Activated CD8-positive, alpha-beta T cell treated with anti-CD3 and anti-CD28 coated beads, Interleukin-2, amount 10 ng/mL, durations not matched to agents 7 days and 5 days (primary cell): ENCODE measurements around the gene GAD1. TPM values are rescaled to one million over a fixed set of nuclear protein-coding genes. Genes with fewer than 3 reads are reported as not detected.

ENCODE experiments used
- ATAC-seq: fragments of 150-1000 bp; cut with Tn5 transposase; one replicate; pipeline ENCODE4 v1.10.0; 2021; ENCODE audit warnings: moderate library complexity
- CTCF ChIA-PET: fragments of 350-600 bp; sonication (Branson Sonifier 250); formaldehyde crosslinking; loops from one replicate; lab custom pipeline; 2021; ENCODE audit warnings: antibody characterized with exemption; lab: Charles Lee
- POLR2A ChIA-PET: fragments of 350-600 bp; sonication (Branson Sonifier 250); formaldehyde crosslinking; loops from one replicate; lab custom pipeline; 2021; ENCODE audit warnings: antibody characterized with exemption; lab: Charles Lee
- DNase-seq: peaks from one replicate; pipeline ENCODE4 v3.0.0-alpha.2; 2020
- H3K27ac Mint-ChIP-seq: one replicate; pipeline ENCODE4 v1.8.0; 2021; ENCODE audit warnings: mild to moderate bottlenecking, mixed read lengths
- H3K27me3 Mint-ChIP-seq: one replicate; pipeline ENCODE4 v1.8.0; 2021; ENCODE audit warnings: low read depth, mixed read lengths
- H3K36me3 Mint-ChIP-seq: one replicate; pipeline ENCODE4 v1.8.0; 2021; ENCODE audit warnings: low read depth, mixed read lengths
- H3K4me1 Mint-ChIP-seq: one replicate; pipeline ENCODE4 v1.8.0; 2021; ENCODE audit warnings: low read depth, mixed read lengths
- H3K4me3 Mint-ChIP-seq: one replicate; pipeline ENCODE4 v1.8.0; 2021; ENCODE audit warnings: mild to moderate bottlenecking, mixed read lengths
- H3K9me3 Mint-ChIP-seq: one replicate; pipeline ENCODE4 v1.8.0; 2022; ENCODE audit warnings: mixed read lengths; ENCODE audit not compliant: insufficient read depth
- total RNA-seq, 2 experiments: library from RNA; stranded (reverse); gene quantifications; one replicate each; pipeline ENCODE4 v1.2.3, GENCODE V29; 2021

GAD1 gene
- total RNA-seq, 2 experiments from 2014 or later = 1.6 to 2.2 TPM

DNA sequence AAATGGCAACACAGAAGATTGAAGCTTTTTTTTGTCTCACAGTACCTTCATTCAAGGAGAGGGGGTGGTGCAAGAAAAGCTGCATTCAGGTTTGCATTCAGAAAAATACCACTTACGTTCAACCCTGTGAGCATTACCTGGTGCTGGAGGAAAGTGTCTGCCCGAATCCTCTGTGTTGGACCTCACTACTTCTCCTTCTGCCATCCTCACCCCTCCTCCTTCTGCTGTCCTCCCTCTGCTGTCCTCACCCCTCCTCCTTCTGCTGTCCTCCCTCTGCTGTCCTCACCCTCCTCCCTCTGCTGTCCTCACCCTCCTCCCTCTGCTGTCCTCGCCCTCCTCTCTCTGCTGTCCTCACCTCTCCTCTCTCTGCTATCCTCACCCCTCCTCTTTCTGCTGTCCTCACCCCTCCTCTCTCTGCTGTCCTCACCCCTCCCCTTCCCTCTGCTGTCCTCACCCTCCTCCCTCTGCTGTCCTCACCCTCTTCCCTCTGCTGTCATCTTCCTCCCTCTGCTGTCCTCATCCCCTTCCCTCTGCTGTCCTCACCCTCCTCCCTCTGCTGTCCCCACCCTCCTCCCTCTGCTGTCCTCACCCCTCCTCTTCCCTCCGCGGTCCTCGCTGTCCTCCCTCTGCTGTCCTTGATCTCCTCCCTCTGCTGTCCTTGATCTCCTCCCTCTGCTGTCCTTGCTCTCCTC is 11.3 kb downstream of the GAD1 start:
- ChIA-PET CTCF (interaction anchor here (1.1 to 1.9 kb wide), 3 partner anchors 9 to 45 kb away, joined by 3 to 9 read pairs (median 6); no protein-coding TSS in a partner anchor), POLR2A (interaction anchor here (0.6 to 1.5 kb wide), 2 partner anchors 15 to 52 kb away, joined by 3 read pairs; no protein-coding TSS in a partner anchor)
- DNase-seq (no peak), ATAC-seq (no peak)
- Mint-ChIP-seq H3K36me3 (no peaks in the 10 kb centered on the region), H3K4me1 (peaks cover 9% of the 10 kb centered on the region), H3K9me3 (no peaks in the 10 kb centered on the region), H3K27me3 (peaks cover 52% of the 10 kb centered on the region), H3K4me3 (no peak overlapping the region), H3K27ac (no peak overlapping the region)

DNA sequence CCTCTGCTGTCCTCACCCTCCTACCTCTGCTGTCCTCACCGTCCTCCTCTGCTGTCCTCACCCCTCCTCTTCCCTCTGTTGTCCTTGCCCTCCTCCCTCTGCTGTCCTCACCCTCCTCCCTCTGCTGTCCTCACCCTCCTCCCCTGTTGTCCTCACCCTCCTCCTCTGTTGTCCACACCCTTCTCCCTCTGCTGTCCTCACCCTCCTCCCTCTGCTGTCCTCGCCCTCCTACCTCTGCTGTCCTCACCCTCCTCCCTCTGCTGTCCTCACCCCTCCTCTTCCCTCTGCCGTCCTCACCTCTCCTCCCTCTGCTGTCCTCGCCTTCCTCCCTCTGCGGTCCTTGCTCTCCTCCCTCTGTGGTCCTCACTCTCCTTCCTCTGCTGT is 11.8 kb downstream of the GAD1 start:
- H3K4me1 Mint-ChIP-seq = peaks cover 9% of the 10 kb centered on the region
- ChIA-PET CTCF (no interaction called here), POLR2A (no interaction called here)
- H3K27ac Mint-ChIP-seq = no peak overlapping the region
- no peak for DNase-seq
- H3K9me3 Mint-ChIP-seq = no peaks in the 10 kb centered on the region
- H3K36me3 Mint-ChIP-seq = no peaks in the 10 kb centered on the region
- no peak for ATAC-seq
- H3K4me3 Mint-ChIP-seq = no peak overlapping the region
- H3K27me3 Mint-ChIP-seq = peaks cover 51% of the 10 kb centered on the region

DNA sequence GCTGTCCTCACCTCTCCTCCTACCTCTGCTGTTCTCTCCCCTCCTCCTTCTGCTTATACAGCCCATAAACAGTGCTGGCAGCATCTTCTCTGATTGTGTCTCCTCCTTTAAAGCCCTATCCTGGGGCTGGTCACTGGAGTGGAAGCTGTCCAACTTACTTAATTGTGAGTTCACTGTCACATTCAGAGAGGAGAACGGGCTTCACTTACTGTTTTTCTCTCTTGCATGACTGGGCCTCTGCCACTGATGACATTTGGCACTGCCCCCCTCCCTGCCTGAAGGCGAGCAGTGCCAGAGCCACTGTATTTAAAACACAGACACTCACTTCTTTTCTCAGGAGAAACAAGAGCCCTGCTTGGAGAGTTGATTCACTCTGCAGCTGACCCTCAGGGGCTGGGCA is 12.3 kb downstream of the GAD1 start:
- DNase-seq = no peak
- CTCF ChIA-PET = no interaction called here
- no peak for ATAC-seq
- no peak overlapping the region for H3K27ac Mint-ChIP-seq
- POLR2A ChIA-PET = no interaction called here
- H3K4me1 Mint-ChIP-seq = peaks cover 6% of the 10 kb centered on the region
- no peaks in the 10 kb centered on the region for H3K9me3 Mint-ChIP-seq
- no peaks in the 10 kb centered on the region for H3K36me3 Mint-ChIP-seq
- peaks cover 46% of the 10 kb centered on the region for H3K27me3 Mint-ChIP-seq
- no peak overlapping the region for H3K4me3 Mint-ChIP-seq

GRCh38 chr2:170830166-170830565 is 13.5 kb downstream of the GAD1 start:
- ATAC-seq = no peak
- CTCF ChIA-PET = no interaction called here
- Mint-ChIP-seq H3K4me1 (peaks cover 5% of the 10 kb centered on the region), H3K27me3 (peaks cover 35% of the 10 kb centered on the region), H3K4me3 (no peak overlapping the region), H3K36me3 (no peaks in the 10 kb centered on the region), H3K9me3 (no peaks in the 10 kb centered on the region), H3K27ac (no peak overlapping the region)
- no peak for DNase-seq
- POLR2A ChIA-PET = interaction anchor here (0.8 kb wide), 1 partner anchor 9 kb away, joined by 3 read pairs; no protein-coding TSS in a partner anchor

- no peak for DNase-seq
- ATAC-seq = no peak
- ChIA-PET POLR2A (interaction anchor here (1.0 kb wide), 1 partner anchor 9 kb away, joined by 3 read pairs; no protein-coding TSS in a partner anchor), CTCF (interaction anchor here (1.6 kb wide), 1 partner anchor 500 kb away, joined by 3 read pairs; no protein-coding TSS in a partner anchor)
- Mint-ChIP-seq H3K9me3 (no peaks in the 10 kb centered on the region), H3K36me3 (no peaks in the 10 kb centered on the region), H3K27me3 (peaks cover 30% of the 10 kb centered on the region), H3K27ac (no peak overlapping the region), H3K4me3 (no peak overlapping the region), H3K4me1 (peaks cover 5% of the 10 kb centered on the region)
These were observed 14.4 kb downstream of the GAD1 start for GRCh38 chr2:170831115-170831514.

DNA sequence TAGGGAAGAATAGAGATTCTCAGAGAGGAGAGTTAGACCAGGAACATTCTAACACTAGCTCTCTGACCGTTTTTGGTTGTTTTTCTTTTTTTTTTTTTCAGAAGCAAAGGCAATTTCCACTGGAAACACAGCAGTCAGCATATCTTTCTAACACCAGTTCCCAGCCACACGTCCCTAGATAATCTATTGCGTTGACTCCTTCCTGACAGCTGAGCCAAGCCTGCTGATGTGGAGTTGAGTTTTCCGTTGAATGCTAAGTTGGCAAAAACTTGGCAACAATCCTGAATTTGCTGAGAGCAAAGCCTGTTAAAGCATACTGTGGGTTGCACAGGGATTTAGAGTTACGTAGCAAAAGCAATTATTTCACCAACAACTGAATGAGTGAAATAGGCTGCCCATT is 19.3 kb downstream of the GAD1 start:
- ATAC-seq = no peak
- ChIA-PET CTCF (interaction anchor here (1.0 to 1.3 kb wide), 2 partner anchors 37 to 427 kb away, joined by 3 to 4 read pairs; no protein-coding TSS in a partner anchor), POLR2A (no interaction called here)
- Mint-ChIP-seq H3K4me3 (no peak overlapping the region), H3K27ac (no peak overlapping the region), H3K9me3 (no peaks in the 10 kb centered on the region), H3K4me1 (no peaks in the 10 kb centered on the region), H3K27me3 (peaks cover 13% of the 10 kb centered on the region), H3K36me3 (peaks cover 3% of the 10 kb centered on the region)
- no peak for DNase-seq

GRCh38 chr2:170840717-170841210 is 24.1 kb downstream of the GAD1 start:
- Mint-ChIP-seq H3K9me3 (no peaks in the 10 kb centered on the region), H3K4me3 (no peak overlapping the region), H3K36me3 (peaks cover 7% of the 10 kb centered on the region), H3K27me3 (peaks cover 15% of the 10 kb centered on the region), H3K4me1 (peaks cover 24% of the 10 kb centered on the region), H3K27ac (no peak overlapping the region)
- DNase-seq = no peak
- no peak for ATAC-seq
- ChIA-PET CTCF (interaction anchor here (6.9 kb wide), 1 partner anchor 33 kb away, joined by 46 read pairs; no protein-coding TSS in a partner anchor), POLR2A (no interaction called here)

- ATAC-seq (no peak), DNase-seq (no peak)
- CTCF ChIA-PET = interaction anchor here (0.7 to 6.9 kb wide), 4 partner anchors 21 to 244 kb away, joined by 3 to 46 read pairs (median 6); partner anchors contain the start of gene GAD1
These were observed 26.1 kb downstream of the GAD1 start for GRCh38 chr2:170842785-170843184.

GRCh38 chr2:170843656-170844055 is 27.0 kb downstream of the GAD1 start:
- H3K27ac Mint-ChIP-seq = no peak overlapping the region
- ATAC-seq = peak; percentile 75

More at GRCh38 chr2:170842785-170843184, 26.1 kb downstream of the GAD1 start:
- POLR2A ChIA-PET = interaction anchor here (0.7 kb wide), 1 partner anchor 16 kb away, joined by 3 read pairs; no protein-coding TSS in a partner anchor
- H3K27me3 Mint-ChIP-seq = peaks cover 9% of the 10 kb centered on the region
- H3K9me3 Mint-ChIP-seq = no peaks in the 10 kb centered on the region
- peaks cover 7% of the 10 kb centered on the region for H3K36me3 Mint-ChIP-seq
- no peak overlapping the region for H3K4me3 Mint-ChIP-seq
- H3K27ac Mint-ChIP-seq = no peak overlapping the region
- H3K4me1 Mint-ChIP-seq = peaks cover 24% of the 10 kb centered on the region

GRCh38 chr2:170845343-170845742 is 28.7 kb downstream of the GAD1 start:
- DNase-seq (no peak), ATAC-seq (no peak)
- ChIA-PET CTCF (interaction anchor here (0.9 to 6.9 kb wide), 9 partner anchors 11 to 40 kb away, joined by 4 to 46 read pairs (median 5); no protein-coding TSS in a partner anchor), POLR2A (no interaction called here)
- no peak overlapping the region for H3K4me3 Mint-ChIP-seq
- peaks cover 2% of the 10 kb centered on the region for H3K27me3 Mint-ChIP-seq
- H3K27ac Mint-ChIP-seq = no peak overlapping the region
- H3K9me3 Mint-ChIP-seq = no peaks in the 10 kb centered on the region
- H3K36me3 Mint-ChIP-seq = peaks cover 9% of the 10 kb centered on the region
- peaks cover 24% of the 10 kb centered on the region for H3K4me1 Mint-ChIP-seq

More at GRCh38 chr2:170843656-170844055, 27.0 kb downstream of the GAD1 start:
- no peaks in the 10 kb centered on the region for H3K9me3 Mint-ChIP-seq
- ChIA-PET POLR2A (no interaction called here), CTCF (interaction anchor here (0.7 to 6.9 kb wide), 4 partner anchors 19 to 243 kb away, joined by 3 to 46 read pairs (median 6); no protein-coding TSS in a partner anchor)
- H3K27me3 Mint-ChIP-seq = peaks cover 5% of the 10 kb centered on the region
- no peak overlapping the region for H3K4me3 Mint-ChIP-seq
- DNase-seq = no peak
- H3K4me1 Mint-ChIP-seq = peaks cover 24% of the 10 kb centered on the region
- peaks cover 7% of the 10 kb centered on the region for H3K36me3 Mint-ChIP-seq

DNA sequence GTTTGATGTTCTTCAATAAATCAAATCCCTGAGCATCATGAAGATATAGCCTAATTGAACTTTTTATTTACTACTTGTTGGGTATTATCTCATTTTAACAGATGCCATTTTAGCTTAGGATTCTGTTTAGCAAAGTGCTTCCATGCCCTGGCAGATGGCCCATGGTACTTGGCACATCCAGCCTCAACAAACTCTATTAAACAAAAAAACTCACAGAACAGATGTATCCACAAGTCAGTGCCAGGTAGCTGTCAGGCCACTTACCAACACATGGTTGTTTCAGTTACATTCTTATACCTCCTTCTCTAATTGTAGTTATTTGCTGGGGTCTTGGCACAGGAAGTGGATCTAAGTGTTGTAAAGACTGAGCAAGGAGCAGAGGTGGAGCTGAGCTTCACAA is 29.6 kb downstream of the GAD1 start:
- ChIA-PET CTCF (interaction anchor here (0.9 to 6.9 kb wide), 8 partner anchors 8 to 462 kb away, joined by 3 to 46 read pairs (median 5); no protein-coding TSS in a partner anchor), POLR2A (interaction anchor here (0.6 kb wide), 1 partner anchor 101 kb away, joined by 3 read pairs; no protein-coding TSS in a partner anchor)
- Mint-ChIP-seq H3K27me3 (peaks cover 2% of the 10 kb centered on the region), H3K27ac (no peak overlapping the region), H3K36me3 (peaks cover 7% of the 10 kb centered on the region), H3K9me3 (no peaks in the 10 kb centered on the region), H3K4me1 (peaks cover 24% of the 10 kb centered on the region), H3K4me3 (no peak overlapping the region)
- ATAC-seq (no peak), DNase-seq (no peak)
